ENCODE measurements around the gene INPP5F.

- TF ChIP-seq, protein P1, sequence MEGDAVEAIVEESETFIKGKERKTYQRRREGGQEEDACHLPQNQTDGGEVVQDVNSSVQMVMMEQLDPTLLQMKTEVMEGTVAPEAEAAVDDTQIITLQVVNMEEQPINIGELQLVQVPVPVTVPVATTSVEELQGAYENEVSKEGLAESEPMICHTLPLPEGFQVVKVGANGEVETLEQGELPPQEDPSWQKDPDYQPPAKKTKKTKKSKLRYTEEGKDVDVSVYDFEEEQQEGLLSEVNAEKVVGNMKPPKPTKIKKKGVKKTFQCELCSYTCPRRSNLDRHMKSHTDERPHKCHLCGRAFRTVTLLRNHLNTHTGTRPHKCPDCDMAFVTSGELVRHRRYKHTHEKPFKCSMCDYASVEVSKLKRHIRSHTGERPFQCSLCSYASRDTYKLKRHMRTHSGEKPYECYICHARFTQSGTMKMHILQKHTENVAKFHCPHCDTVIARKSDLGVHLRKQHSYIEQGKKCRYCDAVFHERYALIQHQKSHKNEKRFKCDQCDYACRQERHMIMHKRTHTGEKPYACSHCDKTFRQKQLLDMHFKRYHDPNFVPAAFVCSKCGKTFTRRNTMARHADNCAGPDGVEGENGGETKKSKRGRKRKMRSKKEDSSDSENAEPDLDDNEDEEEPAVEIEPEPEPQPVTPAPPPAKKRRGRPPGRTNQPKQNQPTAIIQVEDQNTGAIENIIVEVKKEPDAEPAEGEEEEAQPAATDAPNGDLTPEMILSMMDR (IDR thresholded peaks at IDR 0.05) = no peak
- TF ChIP-seq ZFX (IDR thresholded peaks at IDR 0.05; ENCODE audit: borderline replicate concordance) = no peak
Measured at GRCh38 chr10:119738962-119739361, 13.1 kb downstream of the INPP5F start.
